ENCODE results near the gene TUB.

- no peak for TF ChIP-seq CTCF (IDR thresholded peaks at IDR 0.05)
- no peak for TF ChIP-seq POLR2A (IDR thresholded peaks at IDR 0.05)
Measured at GRCh38 chr11:8068605-8069221, 12.3 kb upstream of the TUB start.

Measured in body of pancreas (tissue), 4 donors.